HepG2 (cell line): ENCODE data around the gene ARAP1. TPM values are rescaled to one million over a fixed set of nuclear protein-coding genes. Genes with fewer than 3 reads are reported as not detected.

ENCODE experiments used
- CC2D1A ChIP-seq: sonication (generic); formaldehyde crosslinking; IDR thresholded peaks from 2 replicates; pipeline ENCODE4 v1.8.1; 2023; ENCODE audit warnings: mild to moderate bottlenecking, missing genetic modification reagents
- HNRNPK ChIP-seq: fragments of 200-400 bp; formaldehyde crosslinking; IDR thresholded peaks from 2 replicates; pipeline ENCODE4 v1.6.1; 2018; ENCODE audit warnings: low read length, low read depth, moderate library complexity, mild to moderate bottlenecking; ENCODE audit not compliant: poor library complexity, severe bottlenecking
- HNRNPUL1 ChIP-seq: fragments of 200-400 bp; formaldehyde crosslinking; IDR thresholded peaks from 2 replicates; pipeline ENCODE4 v1.6.1; 2017; ENCODE audit warnings: low read depth, mild to moderate bottlenecking, low read length, moderate library complexity
- JDP2 ChIP-seq: sonication (generic); formaldehyde crosslinking; IDR thresholded peaks from 2 replicates; pipeline ENCODE4 v1.8.1; 2022; ENCODE audit warnings: missing genetic modification reagents, borderline replicate concordance
- MTERF4 ChIP-seq: sonication (generic); formaldehyde crosslinking; IDR thresholded peaks from 2 replicates; pipeline ENCODE4 v1.8.0; 2023; ENCODE audit warnings: mild to moderate bottlenecking, missing genetic modification reagents
- SNAPC2 ChIP-seq: sonication (generic); formaldehyde crosslinking; IDR thresholded peaks from 2 replicates; pipeline ENCODE4 v1.8.1; 2022; ENCODE audit warnings: mild to moderate bottlenecking, missing genetic modification reagents
- SRF ChIP-seq: IDR thresholded peaks from 2 replicates; pipeline ENCODE4 v1.6.1; 2011; ENCODE audit warnings: mild to moderate bottlenecking, low read depth, low read length, moderate library complexity
- THAP9 ChIP-seq: sonication (generic); formaldehyde crosslinking; IDR thresholded peaks from 2 replicates; pipeline ENCODE4; 2020; ENCODE audit warnings: missing genetic modification reagents, mild to moderate bottlenecking, borderline replicate concordance
- TRIM22 ChIP-seq: fragments of 450-650 bp; IDR thresholded peaks from 2 replicates; pipeline ENCODE4 v1.6.1; 2017
- ZBTB21 ChIP-seq: sonication (generic); formaldehyde crosslinking; IDR thresholded peaks from 2 replicates; pipeline ENCODE4 v1.4.0; 2020; ENCODE audit warnings: missing genetic modification reagents
- ZBTB39 ChIP-seq: sonication (generic); formaldehyde crosslinking; IDR thresholded peaks from 2 replicates; pipeline ENCODE4 v1.5.0; 2020; ENCODE audit warnings: missing genetic modification reagents
- ZMYM3 ChIP-seq: sonication (generic); formaldehyde crosslinking; IDR thresholded peaks from 2 replicates; pipeline ENCODE4 v1.5.1; 2020; ENCODE audit warnings: mild to moderate bottlenecking, missing genetic modification reagents
- ZNF260 ChIP-seq: sonication (generic); formaldehyde crosslinking; IDR thresholded peaks from 2 replicates; pipeline ENCODE4 v1.4.0; 2020; ENCODE audit warnings: missing genetic modification reagents, low read depth, mild to moderate bottlenecking, borderline replicate concordance
- ZNF281 ChIP-seq: sonication (generic); formaldehyde crosslinking; IDR thresholded peaks from 2 replicates; pipeline ENCODE4 v1.4.0; 2020; ENCODE audit warnings: missing genetic modification reagents, borderline replicate concordance
- ZNF546 ChIP-seq: sonication (generic); formaldehyde crosslinking; conservative IDR thresholded peaks from 2 replicates; pipeline ENCODE4 v1.8.1; 2023; ENCODE audit warnings: mild to moderate bottlenecking, missing genetic modification reagents
- ZNF580 ChIP-seq: IDR thresholded peaks from 2 replicates; pipeline ENCODE4 v1.6.1; 2016; ENCODE audit warnings: low read depth, borderline replicate concordance
- polyA plus RNA-seq, 8 experiments: library from polyadenylated mRNA; depleted of rRNA in 3 of 8; stranded (reverse) in 7 of 8; unstranded in 1 of 8; fragments of >200 nt; fragmentation: Illumina TruSeq in 4 of 8; extraction: Trizol in 4 of 8; gene quantifications; 2 replicates each; pipeline versions ENCODE4 v1.2.1 to v1.2.3, GENCODE V29; 2011 to 2016; ENCODE audit warnings: low read depth in 4 of 8, missing spikeins in 1 of 8, mixed read lengths in 1 of 8; ENCODE audit not compliant: insufficient read depth in 1 of 8
- total RNA-seq, 5 experiments: library from RNA; depleted of rRNA; stranded (reverse); fragments of >200 nt; fragmentation: Illumina TruSeq; extraction: Trizol; gene quantifications; 2 replicates each; pipeline ENCODE4 v1.2.3, GENCODE V29; 2016; ENCODE audit warnings: low read depth in 1 of 5

ARAP1 gene
- total and polyA plus RNA-seq, 2 of the 13 experiments (the other 11 are each of a cell fraction or from before 2014, with no cell fraction given): 43.2 to 55.5 TPM

- TF ChIP-seq HNRNPUL1: no peak
- no peak for TF ChIP-seq TRIM22
- TF ChIP-seq MTERF4: no peak
- TF ChIP-seq JDP2: no peak
- TF ChIP-seq HNRNPK: no peak
- TF ChIP-seq THAP9 (CRISPR knock-in tag): peak; percentile 49; the same call in 1 of the 2 replicates
- TF ChIP-seq ZBTB39 (CRISPR knock-in tag): no peak
- no peak for TF ChIP-seq CC2D1A (CRISPR knock-in tag)
- no peak for TF ChIP-seq ZNF260 (CRISPR knock-in tag)
- TF ChIP-seq ZNF580 (CRISPR knock-in tag): no peak
- TF ChIP-seq ZNF546 (CRISPR knock-in tag): no peak
- TF ChIP-seq ZBTB21 (CRISPR knock-in tag): no peak
- TF ChIP-seq SNAPC2: no peak
- peak; percentile 81 for TF ChIP-seq ZMYM3
- TF ChIP-seq SRF: 0 out of 2 replicates have a peak, but pooled peaks have one; percentile 24
- 0 out of 2 replicates have a peak, but pooled peaks have one; percentile 8 for TF ChIP-seq ZNF281
Measured at GRCh38 chr11:72787216-72788104, 35.3 kb upstream of the ARAP1 start (continued).
